ENCODE measurements around the gene DNAH17. TPM values are rescaled to one million over a fixed set of nuclear protein-coding genes. Genes with fewer than 3 reads are reported as not detected.

The DNAH17 gene
- polyA plus RNA-seq, 1 of the 3 experiments (the other 2 are of a cell fraction) = not detected

DNA sequence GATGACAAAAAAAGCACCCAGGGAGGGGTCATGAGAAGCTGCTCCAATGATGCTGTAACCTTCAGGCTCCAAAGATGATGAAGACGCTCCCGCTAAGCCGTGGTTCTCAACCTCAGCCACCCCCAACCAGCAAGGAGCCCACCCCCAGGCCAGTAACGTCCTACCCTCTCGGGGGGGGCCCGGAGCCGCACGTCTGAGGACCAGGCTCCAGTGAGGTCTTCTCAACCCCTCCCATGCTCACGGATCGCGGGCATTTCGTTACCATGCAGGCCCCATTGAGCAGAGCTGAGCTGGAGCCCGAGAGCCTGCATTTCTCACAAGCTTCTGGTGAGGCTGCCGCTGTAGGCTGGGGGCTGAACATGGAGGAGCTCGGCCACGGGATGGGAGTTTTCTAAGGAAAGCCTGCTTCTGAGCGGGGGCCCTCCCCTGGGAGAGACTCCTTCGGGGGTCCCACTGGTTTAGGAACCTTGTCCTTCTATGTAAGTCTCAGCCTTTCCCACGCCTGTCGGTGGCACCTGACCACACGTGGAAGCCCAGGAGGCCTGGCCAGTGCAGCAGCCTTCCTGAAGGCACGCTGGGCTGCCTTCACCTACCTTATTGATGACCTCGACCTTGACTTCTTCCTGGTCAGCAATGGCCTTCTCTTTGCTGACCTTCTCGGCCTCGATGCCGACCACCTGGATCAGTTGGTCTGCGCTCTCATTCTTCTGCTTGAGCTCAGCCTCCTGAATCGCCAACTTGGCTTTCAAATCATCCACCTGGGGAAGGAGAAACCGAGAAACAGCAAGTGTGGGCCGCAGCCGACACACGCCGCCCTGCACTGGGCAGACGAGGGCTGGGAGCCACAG is 116.0 kb downstream of the DNAH17 start:
- Histone ChIP-seq H3K4me2 (no peak overlapping the region), H3K9ac (no peak overlapping the region), H3K79me2 (ENCODE audit: insufficient read depth) (no peaks in the 10 kb centered on the region), H4K20me1 (ENCODE audit: insufficient read depth) (no peaks in the 10 kb centered on the region), H3K4me1 (ENCODE audit: control insufficient read depth in 1 of 2, insufficient read depth in 2 of 2, low read depth in 1 of 2, low read length in 1 of 2) (no peaks in the 10 kb centered on the region; a peak in 1 of 4 replicates), H3K36me3 (replicated peaks in 1 of 2; ENCODE audit: control insufficient read depth in 1 of 2, insufficient read depth in 2 of 2, low read length in 1 of 2) (no peaks in the 10 kb centered on the region), H3K9me2 (no peaks in the 10 kb centered on the region), H2AFZ (ENCODE audit: low read depth) (no peak overlapping the region), H3K27me3 (ENCODE audit: insufficient read depth) (no peaks in the 10 kb centered on the region), H3F3A (replicated peaks; ENCODE audit: insufficient read depth) (no peaks in the 10 kb centered on the region), H3K27ac (ENCODE audit: low read depth in 2 of 2, low read length in 1 of 2) (no peak overlapping the region), H3K4me3 (ENCODE audit: low read depth in 2 of 2, low read length in 1 of 2) (no peak overlapping the region), H3K9me3 (no peaks in the 10 kb centered on the region)
- no peak for DNase-seq
- CTCF ChIA-PET = interaction anchor here (1.9 kb wide), 1 partner anchor 39 kb away, joined by 7 read pairs; no protein-coding TSS in a partner anchor
- WGBS (ENCODE audit: low lambda C conversion rate) = 77% methylated on average over 25 of the region's 34 CpGs
- TF ChIP-seq RCOR1 (IDR thresholded peaks at IDR 0.05; ENCODE audit: low read length) = no peak
- TF ChIP-seq, protein P1, sequence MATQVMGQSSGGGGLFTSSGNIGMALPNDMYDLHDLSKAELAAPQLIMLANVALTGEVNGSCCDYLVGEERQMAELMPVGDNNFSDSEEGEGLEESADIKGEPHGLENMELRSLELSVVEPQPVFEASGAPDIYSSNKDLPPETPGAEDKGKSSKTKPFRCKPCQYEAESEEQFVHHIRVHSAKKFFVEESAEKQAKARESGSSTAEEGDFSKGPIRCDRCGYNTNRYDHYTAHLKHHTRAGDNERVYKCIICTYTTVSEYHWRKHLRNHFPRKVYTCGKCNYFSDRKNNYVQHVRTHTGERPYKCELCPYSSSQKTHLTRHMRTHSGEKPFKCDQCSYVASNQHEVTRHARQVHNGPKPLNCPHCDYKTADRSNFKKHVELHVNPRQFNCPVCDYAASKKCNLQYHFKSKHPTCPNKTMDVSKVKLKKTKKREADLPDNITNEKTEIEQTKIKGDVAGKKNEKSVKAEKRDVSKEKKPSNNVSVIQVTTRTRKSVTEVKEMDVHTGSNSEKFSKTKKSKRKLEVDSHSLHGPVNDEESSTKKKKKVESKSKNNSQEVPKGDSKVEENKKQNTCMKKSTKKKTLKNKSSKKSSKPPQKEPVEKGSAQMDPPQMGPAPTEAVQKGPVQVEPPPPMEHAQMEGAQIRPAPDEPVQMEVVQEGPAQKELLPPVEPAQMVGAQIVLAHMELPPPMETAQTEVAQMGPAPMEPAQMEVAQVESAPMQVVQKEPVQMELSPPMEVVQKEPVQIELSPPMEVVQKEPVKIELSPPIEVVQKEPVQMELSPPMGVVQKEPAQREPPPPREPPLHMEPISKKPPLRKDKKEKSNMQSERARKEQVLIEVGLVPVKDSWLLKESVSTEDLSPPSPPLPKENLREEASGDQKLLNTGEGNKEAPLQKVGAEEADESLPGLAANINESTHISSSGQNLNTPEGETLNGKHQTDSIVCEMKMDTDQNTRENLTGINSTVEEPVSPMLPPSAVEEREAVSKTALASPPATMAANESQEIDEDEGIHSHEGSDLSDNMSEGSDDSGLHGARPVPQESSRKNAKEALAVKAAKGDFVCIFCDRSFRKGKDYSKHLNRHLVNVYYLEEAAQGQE (IDR thresholded peaks at IDR 0.05; ENCODE audit: low read depth, low read length) = no peak
- POLR2A ChIA-PET = no interaction called here

DNA sequence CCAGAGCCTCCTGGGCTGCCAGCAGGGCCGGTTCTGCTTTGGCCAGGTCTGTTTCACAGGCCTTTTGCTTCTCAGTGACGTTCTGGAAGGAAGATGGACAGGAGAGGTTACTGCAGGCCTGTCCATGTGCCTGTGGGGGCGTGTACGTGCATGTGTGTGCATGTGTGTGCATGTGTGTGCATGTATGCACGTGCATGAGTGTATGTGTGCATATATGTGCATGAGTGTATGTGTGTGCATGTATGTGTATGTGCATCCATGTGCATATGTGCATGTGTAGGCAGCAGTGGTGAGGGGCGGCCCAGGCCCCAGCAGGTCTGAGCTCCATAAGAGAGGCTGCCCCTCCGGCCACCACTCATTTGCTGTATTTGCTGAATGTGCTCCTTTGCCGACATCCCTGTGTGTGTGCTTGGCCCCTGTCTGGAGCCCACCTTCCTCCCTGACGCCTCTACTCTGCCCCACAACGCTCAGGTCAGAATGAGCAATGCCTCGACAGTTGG is 117.0 kb downstream of the DNAH17 start:
- Histone ChIP-seq H3K4me3 (ENCODE audit: low read depth in 2 of 2, low read length in 1 of 2) (no peak overlapping the region), H3K36me3 (replicated peaks in 1 of 2; ENCODE audit: control insufficient read depth in 1 of 2, insufficient read depth in 2 of 2, low read length in 1 of 2) (no peaks in the 10 kb centered on the region), H3K79me2 (ENCODE audit: insufficient read depth) (no peaks in the 10 kb centered on the region), H3K9me2 (no peaks in the 10 kb centered on the region), H4K20me1 (ENCODE audit: insufficient read depth) (no peaks in the 10 kb centered on the region), H3K27ac (ENCODE audit: low read depth in 2 of 2, low read length in 1 of 2) (no peak overlapping the region), H3K27me3 (ENCODE audit: insufficient read depth) (no peaks in the 10 kb centered on the region), H3K9me3 (no peaks in the 10 kb centered on the region), H3K4me2 (no peak overlapping the region), H3F3A (replicated peaks; ENCODE audit: insufficient read depth) (no peaks in the 10 kb centered on the region), H3K9ac (no peak overlapping the region), H3K4me1 (ENCODE audit: control insufficient read depth in 1 of 2, insufficient read depth in 2 of 2, low read depth in 1 of 2, low read length in 1 of 2) (no peaks in the 10 kb centered on the region; a peak in 1 of 4 replicates), H2AFZ (ENCODE audit: low read depth) (no peak overlapping the region)
- no peak for DNase-seq
- CTCF ChIA-PET = interaction anchor here (1.5 to 1.9 kb wide), 2 partner anchors 15 to 38 kb away, joined by 3 to 7 read pairs; no protein-coding TSS in a partner anchor
- no peak for TF ChIP-seq TEAD4 (IDR thresholded peaks at IDR 0.05; ENCODE audit: borderline replicate concordance, insufficient read depth)
- TF ChIP-seq MXI1 (IDR thresholded peaks at IDR 0.05; ENCODE audit: low read depth, low read length) = no peak
- no peak for TF ChIP-seq ELF1 (IDR thresholded peaks at IDR 0.05)
- no peak for TF ChIP-seq RXRA (IDR thresholded peaks at IDR 0.05; ENCODE audit: borderline replicate concordance, low read depth)
- TF ChIP-seq, protein P2, sequence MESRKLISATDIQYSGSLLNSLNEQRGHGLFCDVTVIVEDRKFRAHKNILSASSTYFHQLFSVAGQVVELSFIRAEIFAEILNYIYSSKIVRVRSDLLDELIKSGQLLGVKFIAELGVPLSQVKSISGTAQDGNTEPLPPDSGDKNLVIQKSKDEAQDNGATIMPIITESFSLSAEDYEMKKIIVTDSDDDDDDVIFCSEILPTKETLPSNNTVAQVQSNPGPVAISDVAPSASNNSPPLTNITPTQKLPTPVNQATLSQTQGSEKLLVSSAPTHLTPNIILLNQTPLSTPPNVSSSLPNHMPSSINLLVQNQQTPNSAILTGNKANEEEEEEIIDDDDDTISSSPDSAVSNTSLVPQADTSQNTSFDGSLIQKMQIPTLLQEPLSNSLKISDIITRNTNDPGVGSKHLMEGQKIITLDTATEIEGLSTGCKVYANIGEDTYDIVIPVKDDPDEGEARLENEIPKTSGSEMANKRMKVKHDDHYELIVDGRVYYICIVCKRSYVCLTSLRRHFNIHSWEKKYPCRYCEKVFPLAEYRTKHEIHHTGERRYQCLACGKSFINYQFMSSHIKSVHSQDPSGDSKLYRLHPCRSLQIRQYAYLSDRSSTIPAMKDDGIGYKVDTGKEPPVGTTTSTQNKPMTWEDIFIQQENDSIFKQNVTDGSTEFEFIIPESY (IDR thresholded peaks at IDR 0.05; ENCODE audit: borderline replicate concordance, low read depth) = no peak
- TF ChIP-seq RCOR1 (IDR thresholded peaks at IDR 0.05; ENCODE audit: low read length) = no peak
- TF ChIP-seq RAD21 (IDR thresholded peaks at IDR 0.05; ENCODE audit: low read length) = no peak
- TF ChIP-seq FOXJ3 (CRISPR knock-in tag; IDR thresholded peaks at IDR 0.05) = no peak
- TF ChIP-seq SMC3 (IDR thresholded peaks at IDR 0.05; ENCODE audit: low read depth, low read length) = no peak
- no peak for TF ChIP-seq FOSL2 (IDR thresholded peaks at IDR 0.05; ENCODE audit: borderline replicate concordance, low read depth)
- TF ChIP-seq EP300 (IDR thresholded peaks at IDR 0.05; ENCODE audit: borderline replicate concordance in 1 of 2, low read depth in 1 of 2, low read length in 1 of 2) = no peak
- TF ChIP-seq, protein P3, sequence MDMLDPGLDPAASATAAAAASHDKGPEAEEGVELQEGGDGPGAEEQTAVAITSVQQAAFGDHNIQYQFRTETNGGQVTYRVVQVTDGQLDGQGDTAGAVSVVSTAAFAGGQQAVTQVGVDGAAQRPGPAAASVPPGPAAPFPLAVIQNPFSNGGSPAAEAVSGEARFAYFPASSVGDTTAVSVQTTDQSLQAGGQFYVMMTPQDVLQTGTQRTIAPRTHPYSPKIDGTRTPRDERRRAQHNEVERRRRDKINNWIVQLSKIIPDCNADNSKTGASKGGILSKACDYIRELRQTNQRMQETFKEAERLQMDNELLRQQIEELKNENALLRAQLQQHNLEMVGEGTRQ (IDR thresholded peaks at IDR 0.05; ENCODE audit: borderline replicate concordance, low read depth, low read length) = no peak
- POLR2A ChIA-PET = no interaction called here
- WGBS (ENCODE audit: low lambda C conversion rate) = 59% methylated on average over 11 of the region's 11 CpGs

All from SK-N-SH (cell line).